Skin of body (tissue), 2 donors: ENCODE results near the gene CCDC33. TPM values are rescaled to one million over a fixed set of nuclear protein-coding genes. Genes with fewer than 3 reads are reported as not detected.

Experiments
- DNase-seq: peaks from one replicate; lab custom pipeline; 2025; lab: John Stamatoyannopoulos, UW
- total RNA-seq: library from RNA; depleted of rRNA; stranded (reverse); fragments of >200 nt; gene quantifications from one replicate; pipeline ENCODE4 v1.2.3, GENCODE V29; 2014

Gene CCDC33
- total RNA-seq, 1 donor from 2014 or later: 0.20 TPM

GRCh38 chr15:74228723-74229081 is 7.4 kb upstream of the CCDC33 start:
- DNase-seq: peak; percentile 51

GRCh38 chr15:74229686-74230085 is 6.4 kb upstream of the CCDC33 start:
- no peak for DNase-seq

GRCh38 chr15:74231475-74231874 is 4.7 kb upstream of the CCDC33 start:
- no peak for DNase-seq

GRCh38 chr15:74233373-74233772 is 2.8 kb upstream of the CCDC33 start:
- no peak for DNase-seq

GRCh38 chr15:74233851-74234597 is 2.1 kb upstream of the CCDC33 start:
- no peak for DNase-seq

GRCh38 chr15:74234598-74234875 is 1.6 kb upstream of the CCDC33 start:
- DNase-seq: no peak

- no peak for DNase-seq
These were observed 3.1 kb downstream of the CCDC33 start for GRCh38 chr15:74239051-74239705.

- DNase-seq: no peak
These were observed 4.0 kb downstream of the CCDC33 start for GRCh38 chr15:74240002-74240568.

GRCh38 chr15:74240897-74241614 is 4.9 kb downstream of the CCDC33 start:
- no peak for DNase-seq

- no peak for DNase-seq
These were observed 6.5 kb downstream of the CCDC33 start for GRCh38 chr15:74242441-74243185.

GRCh38 chr15:74243431-74243830 is 7.3 kb downstream of the CCDC33 start:
- DNase-seq: no peak

GRCh38 chr15:74244822-74245341 is 8.8 kb downstream of the CCDC33 start:
- no peak for DNase-seq

- no peak for DNase-seq
These were observed 9.3 kb downstream of the CCDC33 start for GRCh38 chr15:74245342-74245931.

GRCh38 chr15:74250266-74250665 is 14.1 kb downstream of the CCDC33 start:
- no peak for DNase-seq

GRCh38 chr15:74251131-74251811 is 15.1 kb downstream of the CCDC33 start:
- no peak for DNase-seq

GRCh38 chr15:74252291-74252690 is 16.2 kb downstream of the CCDC33 start:
- no peak for DNase-seq

- no peak for DNase-seq
These were observed 16.6 kb downstream of the CCDC33 start for GRCh38 chr15:74252721-74253120.

- DNase-seq: no peak
These were observed 17.2 kb downstream of the CCDC33 start for GRCh38 chr15:74253211-74253921.

- DNase-seq: no peak
These were observed 21.0 kb downstream of the CCDC33 start for GRCh38 chr15:74257105-74257504.

GRCh38 chr15:74257623-74258022 is 21.5 kb downstream of the CCDC33 start:
- DNase-seq: no peak
